22Rv1 (cell line): ENCODE measurements around the gene RAC3.

Experiments used
- H3K27ac ChIP-seq: fragments of 450-650 bp; 2 replicates; pipeline ENCODE4 v1.5.1; 2017
- CTCF ChIP-seq: fragments of 450-650 bp; IDR thresholded peaks from 2 replicates; pipeline ENCODE4 v1.5.1; 2017; ENCODE audit warnings: mild to moderate bottlenecking
- ZFX ChIP-seq: fragments of 450-650 bp; IDR thresholded peaks from 2 replicates; pipeline ENCODE4 v1.6.1; 2017; ENCODE audit warnings: antibody characterized with exemption, borderline replicate concordance

RAC3 gene

GRCh38 chr17:82031303-82031884 is at the start of gene RAC3:
TSS of gene RAC3 (plus strand) at chr17:82031678. CDS start at chr17:82031762, 84 bp downstream.
- TF ChIP-seq CTCF (no peak), ZFX (no peak)
- H3K27ac ChIP-seq, result peak within 1 kb of the TSS; percentile 97

- TF ChIP-seq CTCF, result no peak
- no peak for TF ChIP-seq ZFX
- no peak overlapping the region for H3K27ac ChIP-seq
Observed at GRCh38 chr17:81983011-81983638, 48.4 kb upstream of the RAC3 start.

GRCh38 chr17:81983639-81984373 is 47.7 kb upstream of the RAC3 start:
- TF ChIP-seq CTCF, result no peak
- no peak for TF ChIP-seq ZFX
- H3K27ac ChIP-seq, result no peak overlapping the region

GRCh38 chr17:81984773-81985410 is 46.6 kb upstream of the RAC3 start:
- TF ChIP-seq ZFX, result no peak

GRCh38 chr17:81986606-81987005 is 44.9 kb upstream of the RAC3 start:
- no peak overlapping the region for H3K27ac ChIP-seq
- TF ChIP-seq ZFX, result no peak
- no peak for TF ChIP-seq CTCF

More at GRCh38 chr17:81984773-81985410, 46.6 kb upstream of the RAC3 start:
- H3K27ac ChIP-seq, result no peak overlapping the region

GRCh38 chr17:81987161-81987770 is 44.2 kb upstream of the RAC3 start:
- no peak for TF ChIP-seq CTCF
- no peak for TF ChIP-seq ZFX
- no peak overlapping the region for H3K27ac ChIP-seq
